Measurements from ENCODE around the gene DNM3. TPM values are rescaled to one million over a fixed set of nuclear protein-coding genes. Genes with fewer than 3 reads are reported as not detected.

DNM3 gene
- total RNA-seq, 1 experiment from 2014 or later: 1.2 TPM

DNA sequence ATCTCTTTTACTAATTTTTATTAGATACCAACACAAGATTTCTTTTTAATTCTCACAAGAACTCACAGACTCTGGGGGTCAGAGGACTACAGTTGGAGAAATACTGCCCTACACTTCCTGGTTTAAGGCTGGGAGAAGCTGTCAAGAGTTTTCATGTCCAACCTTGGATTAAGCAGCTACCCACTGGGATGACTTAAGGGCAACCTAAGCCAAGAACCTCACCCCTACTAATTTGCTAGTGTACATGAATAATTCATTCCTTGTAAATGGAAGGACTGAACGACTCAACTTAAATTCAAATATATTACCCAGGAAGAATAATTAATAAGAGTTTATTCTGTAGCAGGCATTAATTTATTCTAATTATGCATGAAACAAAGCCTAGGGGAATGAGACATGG lies 396.9 kb downstream of the DNM3 start:
- CTCF ChIA-PET: interaction anchor here (0.6 kb wide), 1 partner anchor 87 kb away, joined by 3 read pairs; no protein-coding TSS in a partner anchor
- no peaks in the 10 kb centered on the region for H3K36me3 Mint-ChIP-seq (ENCODE audit: insufficient read depth, unreplicated experiment)
- intact Hi-C loops (cut with micrococcal nuclease; ENCODE audit: unreplicated experiment): no loop called here
- BruUV-seq (replicated peaks): no TSS peak
- H3K27me3 Mint-ChIP-seq (ENCODE audit: unreplicated experiment): no peaks in the 10 kb centered on the region
- H3K4me1 Mint-ChIP-seq (ENCODE audit: low read depth, unreplicated experiment): no peaks in the 10 kb centered on the region
- no peak overlapping the region for H3K27ac Mint-ChIP-seq (ENCODE audit: unreplicated experiment)
- no peak overlapping the region for H3K4me3 Mint-ChIP-seq (ENCODE audit: low read depth, unreplicated experiment)
- no peak for DNase-seq
- no peaks in the 10 kb centered on the region for H3K9me3 Mint-ChIP-seq (ENCODE audit: low read depth, unreplicated experiment)
- TF ChIP-seq, protein P1, sequence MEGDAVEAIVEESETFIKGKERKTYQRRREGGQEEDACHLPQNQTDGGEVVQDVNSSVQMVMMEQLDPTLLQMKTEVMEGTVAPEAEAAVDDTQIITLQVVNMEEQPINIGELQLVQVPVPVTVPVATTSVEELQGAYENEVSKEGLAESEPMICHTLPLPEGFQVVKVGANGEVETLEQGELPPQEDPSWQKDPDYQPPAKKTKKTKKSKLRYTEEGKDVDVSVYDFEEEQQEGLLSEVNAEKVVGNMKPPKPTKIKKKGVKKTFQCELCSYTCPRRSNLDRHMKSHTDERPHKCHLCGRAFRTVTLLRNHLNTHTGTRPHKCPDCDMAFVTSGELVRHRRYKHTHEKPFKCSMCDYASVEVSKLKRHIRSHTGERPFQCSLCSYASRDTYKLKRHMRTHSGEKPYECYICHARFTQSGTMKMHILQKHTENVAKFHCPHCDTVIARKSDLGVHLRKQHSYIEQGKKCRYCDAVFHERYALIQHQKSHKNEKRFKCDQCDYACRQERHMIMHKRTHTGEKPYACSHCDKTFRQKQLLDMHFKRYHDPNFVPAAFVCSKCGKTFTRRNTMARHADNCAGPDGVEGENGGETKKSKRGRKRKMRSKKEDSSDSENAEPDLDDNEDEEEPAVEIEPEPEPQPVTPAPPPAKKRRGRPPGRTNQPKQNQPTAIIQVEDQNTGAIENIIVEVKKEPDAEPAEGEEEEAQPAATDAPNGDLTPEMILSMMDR (IDR thresholded peaks at IDR 0.05; ENCODE audit: unreplicated experiment): no peak

DNA sequence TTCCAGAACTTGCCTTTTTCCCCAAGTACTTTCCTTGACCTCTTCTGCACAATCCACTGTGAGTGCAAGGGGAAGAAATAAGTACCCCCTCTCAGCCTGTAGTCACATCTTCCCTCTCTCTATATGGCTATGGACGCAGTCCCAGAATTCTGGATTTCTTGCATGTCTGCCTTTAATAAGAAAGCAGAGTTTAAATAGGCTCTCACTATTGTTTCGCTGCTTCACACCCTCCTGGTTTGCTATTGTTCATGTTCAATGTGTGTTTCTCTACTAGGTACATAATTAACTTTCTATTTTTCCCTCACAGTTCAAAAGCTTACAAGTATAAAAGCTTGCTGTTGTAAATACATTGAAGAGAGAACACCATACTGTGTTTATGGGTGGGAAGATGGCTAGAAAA lies 397.7 kb downstream of the DNM3 start:
- TF ChIP-seq, protein P1 (IDR thresholded peaks at IDR 0.05; ENCODE audit: unreplicated experiment): no peak
- BruUV-seq (replicated peaks): no TSS peak
- H3K9me3 Mint-ChIP-seq (ENCODE audit: low read depth, unreplicated experiment): no peaks in the 10 kb centered on the region
- no peaks in the 10 kb centered on the region for H3K4me1 Mint-ChIP-seq (ENCODE audit: low read depth, unreplicated experiment)
- no peak for DNase-seq
- CTCF ChIA-PET: interaction anchor here (0.7 kb wide), 2 partner anchors 67 to 74 kb away, joined by 4 to 5 read pairs; no protein-coding TSS in a partner anchor
- intact Hi-C loops (cut with micrococcal nuclease; ENCODE audit: unreplicated experiment): no loop called here
- no peaks in the 10 kb centered on the region for H3K36me3 Mint-ChIP-seq (ENCODE audit: insufficient read depth, unreplicated experiment)
- no peak overlapping the region for H3K27ac Mint-ChIP-seq (ENCODE audit: unreplicated experiment)
- no peak overlapping the region for H3K4me3 Mint-ChIP-seq (ENCODE audit: low read depth, unreplicated experiment)
- no peaks in the 10 kb centered on the region for H3K27me3 Mint-ChIP-seq (ENCODE audit: unreplicated experiment)

DNA sequence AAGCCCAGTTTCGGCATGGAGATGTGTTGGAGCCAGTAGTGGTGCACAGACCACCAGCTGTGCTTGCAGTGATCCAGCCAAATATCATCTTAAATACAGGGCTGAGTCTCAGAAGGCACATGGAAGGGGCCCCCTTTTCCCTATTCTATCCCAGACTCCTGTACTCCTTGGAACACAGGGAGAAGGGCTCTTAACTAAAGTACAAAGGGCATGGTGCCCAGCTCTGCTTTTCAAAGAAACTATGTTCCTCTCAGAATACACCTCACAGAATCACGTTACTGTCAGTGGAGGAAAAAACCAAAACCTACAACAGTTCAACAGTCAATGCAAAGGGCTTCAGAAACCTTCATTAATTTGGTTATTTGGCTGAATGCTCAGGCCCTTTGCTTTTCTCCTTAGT lies 398.6 kb downstream of the DNM3 start:
- Mint-ChIP-seq H3K27ac (ENCODE audit: unreplicated experiment) (no peak overlapping the region), H3K4me1 (ENCODE audit: low read depth, unreplicated experiment) (peaks cover 3% of the 10 kb centered on the region), H3K4me3 (ENCODE audit: low read depth, unreplicated experiment) (no peak overlapping the region), H3K9me3 (ENCODE audit: low read depth, unreplicated experiment) (peaks cover under 1% of the 10 kb centered on the region), H3K36me3 (ENCODE audit: insufficient read depth, unreplicated experiment) (no peaks in the 10 kb centered on the region), H3K27me3 (ENCODE audit: unreplicated experiment) (no peaks in the 10 kb centered on the region)
- DNase-seq: no peak
- intact Hi-C loops (cut with micrococcal nuclease; ENCODE audit: unreplicated experiment): no loop called here
- TF ChIP-seq, protein P1 (IDR thresholded peaks at IDR 0.05; ENCODE audit: unreplicated experiment): no peak
- CTCF ChIA-PET: interaction anchor here (0.7 kb wide), 1 partner anchor 68 kb away, joined by 4 read pairs; no protein-coding TSS in a partner anchor
- no TSS peak for BruUV-seq (replicated peaks)

DNA sequence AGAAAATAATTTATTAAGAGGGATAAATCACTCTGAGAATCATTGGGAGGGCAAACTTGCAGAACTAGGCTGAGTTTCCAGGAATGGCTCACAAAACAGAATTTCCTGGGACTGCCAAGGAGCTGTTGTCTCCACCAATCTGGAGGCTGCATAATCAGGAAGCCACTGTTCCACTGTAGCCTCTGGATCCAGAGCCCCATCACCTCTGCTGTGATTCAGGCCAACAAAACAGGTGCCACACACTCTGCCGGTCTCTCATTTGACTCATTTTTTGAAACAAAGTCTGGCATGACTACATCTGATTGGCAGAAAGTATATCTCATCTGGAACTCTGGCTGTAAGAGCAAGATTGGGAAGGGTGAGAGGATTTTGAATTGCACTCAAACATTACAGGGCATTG lies 400.2 kb downstream of the DNM3 start:
- BruUV-seq (replicated peaks): no TSS peak
- CTCF ChIA-PET: no interaction called here
- no peaks in the 10 kb centered on the region for H3K36me3 Mint-ChIP-seq (ENCODE audit: insufficient read depth, unreplicated experiment)

More for the DNA sequence above, 400.2 kb downstream of the DNM3 start:
- intact Hi-C loops (cut with micrococcal nuclease; ENCODE audit: unreplicated experiment): no loop called here
- H3K9me3 Mint-ChIP-seq (ENCODE audit: low read depth, unreplicated experiment): peaks cover 6% of the 10 kb centered on the region
- H3K27me3 Mint-ChIP-seq (ENCODE audit: unreplicated experiment): no peaks in the 10 kb centered on the region
- H3K4me3 Mint-ChIP-seq (ENCODE audit: low read depth, unreplicated experiment): no peak overlapping the region
- TF ChIP-seq, protein P1 (IDR thresholded peaks at IDR 0.05; ENCODE audit: unreplicated experiment): no peak
- H3K27ac Mint-ChIP-seq (ENCODE audit: unreplicated experiment): no peak overlapping the region
- H3K4me1 Mint-ChIP-seq (ENCODE audit: low read depth, unreplicated experiment): peaks cover 20% of the 10 kb centered on the region
- DNase-seq: no peak
